ENCODE data around the gene PLA2G2F. TPM values are rescaled to one million over a fixed set of nuclear protein-coding genes. Genes with fewer than 3 reads are reported as not detected.

PLA2G2F gene
- total RNA-seq, 2 experiments from 2014 or later, result not detected

- POLR2A ChIA-PET, result no interaction called here
- CTCF ChIA-PET, result no interaction called here
Measured at GRCh38 chr1:20139776-20140612, 871 bp downstream of the PLA2G2F start.

DNA sequence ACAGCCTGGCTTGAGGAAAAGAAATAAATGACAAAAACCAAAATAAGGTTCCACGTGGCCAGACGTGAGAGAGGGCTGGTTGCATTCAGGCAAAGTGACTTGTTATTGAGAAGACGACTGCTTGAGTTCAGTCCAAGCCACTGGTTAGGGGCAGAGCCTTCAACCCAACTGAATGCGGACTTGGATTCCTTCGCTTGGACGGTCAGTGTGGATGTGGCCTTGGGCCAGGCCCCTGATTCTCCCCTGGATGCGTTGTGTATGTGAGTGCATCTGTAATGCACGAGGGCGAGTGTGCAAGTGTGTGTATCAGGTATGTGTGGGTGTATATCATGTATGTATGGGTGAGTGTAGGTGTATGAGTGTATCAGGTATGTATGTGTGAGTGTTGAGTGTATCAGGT is 1.9 kb downstream of the PLA2G2F start:
- ChIA-PET CTCF (no interaction called here), POLR2A (no interaction called here)

DNA sequence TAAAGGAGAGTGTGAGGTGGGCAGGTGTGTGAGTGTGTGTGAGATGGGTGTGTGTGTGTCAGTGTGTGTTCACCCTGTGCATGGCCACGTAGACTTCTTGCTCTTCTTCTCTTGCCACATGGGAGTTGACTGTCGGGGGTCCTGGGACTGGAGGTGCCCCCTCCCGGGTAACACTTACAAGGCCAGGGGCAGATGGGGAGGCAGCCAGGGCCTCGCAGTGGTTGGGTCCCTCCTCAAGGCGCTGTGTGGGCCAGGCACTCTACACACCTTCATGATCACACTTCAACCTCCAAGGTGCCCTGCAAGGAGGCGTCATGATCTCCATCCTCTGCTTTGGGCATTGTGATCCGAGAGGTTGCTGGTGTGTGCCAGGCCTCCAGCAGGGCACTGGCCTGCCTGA is 2.3 kb downstream of the PLA2G2F start:
- CTCF ChIA-PET, result no interaction called here
- POLR2A ChIA-PET, result no interaction called here

DNA sequence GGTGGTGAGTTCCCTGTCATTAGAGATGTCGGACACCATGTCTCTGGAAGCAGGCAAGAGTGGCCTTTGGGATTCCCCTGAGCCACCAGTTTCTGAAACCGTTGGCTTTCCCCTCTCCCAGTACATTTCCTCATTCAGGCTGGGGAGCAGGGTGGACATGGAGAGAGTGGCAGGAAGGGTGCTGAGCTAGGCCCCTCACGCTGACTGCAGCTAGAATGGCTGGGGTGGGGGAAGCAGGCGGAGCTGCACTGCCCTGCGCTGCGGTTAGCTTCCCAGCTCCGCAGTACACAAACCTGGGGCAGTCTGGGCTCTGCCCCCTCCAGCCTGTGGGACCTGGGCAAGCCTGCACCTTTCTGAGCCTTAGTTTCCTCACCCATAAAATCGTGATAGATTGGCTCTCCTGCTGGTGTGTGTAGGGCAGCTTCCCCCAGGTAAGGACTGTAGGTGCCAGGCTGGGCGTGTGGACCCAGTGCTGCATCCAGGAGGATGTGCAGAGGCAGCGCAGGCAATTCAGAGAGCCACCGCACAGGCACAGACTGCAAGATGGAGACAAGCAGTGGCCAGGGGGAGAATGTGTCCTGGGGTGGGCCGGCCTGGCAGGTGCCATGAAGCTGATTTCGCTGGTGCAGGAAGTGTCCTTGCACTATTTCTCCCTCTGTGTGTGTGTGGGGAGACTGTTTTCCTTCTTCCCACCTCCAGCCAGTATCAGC is 3.0 kb downstream of the PLA2G2F start:
- ChIA-PET POLR2A (no interaction called here), CTCF (no interaction called here)

GRCh38 chr1:20143318-20143717 is 4.2 kb downstream of the PLA2G2F start:
- CTCF ChIA-PET, result no interaction called here

DNA sequence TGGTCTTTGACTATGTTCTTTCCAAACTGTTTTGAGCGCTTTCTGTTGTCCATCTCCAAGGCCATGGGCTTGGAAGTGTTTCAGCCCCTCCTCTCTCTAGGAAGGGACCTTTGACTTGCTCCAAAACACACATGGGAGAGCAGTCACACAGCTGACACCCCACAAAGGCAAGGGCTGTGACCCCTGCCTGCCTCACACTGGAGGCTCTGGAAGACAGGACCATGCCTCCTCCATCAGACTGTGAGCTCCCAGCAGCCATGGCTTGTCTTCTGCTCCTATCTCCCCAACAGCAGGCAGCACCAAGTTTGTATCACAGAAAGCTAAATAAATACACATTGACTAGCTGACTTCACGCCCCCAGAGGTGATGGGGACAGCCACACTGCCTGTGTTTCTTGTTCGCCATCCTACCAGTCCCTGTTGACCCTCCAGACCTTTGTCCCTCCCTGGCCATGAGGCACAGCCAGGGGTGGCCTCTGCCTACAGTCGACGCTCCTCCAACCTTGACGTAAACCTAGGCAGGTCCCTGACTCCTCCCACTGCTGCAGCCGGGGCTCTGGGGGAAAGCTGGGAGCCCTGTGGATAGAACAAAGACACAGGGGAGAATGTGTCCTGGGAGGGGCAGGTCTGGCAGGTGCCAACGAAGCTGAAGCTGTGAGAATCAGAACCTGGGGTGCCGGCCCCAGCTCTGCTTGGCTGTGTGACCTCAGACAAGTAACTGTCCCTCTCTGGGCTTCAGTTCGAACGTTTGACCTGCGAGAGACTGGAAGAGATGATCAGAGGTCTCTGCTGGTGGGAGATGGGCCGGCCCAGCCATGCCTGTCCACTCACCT is 4.8 kb downstream of the PLA2G2F start:
- ChIA-PET CTCF (no interaction called here), POLR2A (no interaction called here)

More at GRCh38 chr1:20143318-20143717, 4.2 kb downstream of the PLA2G2F start:
- POLR2A ChIA-PET, result interaction anchor here (0.6 kb wide), 1 partner anchor 15 kb away, joined by 5 read pairs; no protein-coding TSS in a partner anchor

- ChIA-PET POLR2A (no interaction called here), CTCF (no interaction called here)
Measured at GRCh38 chr1:20147846-20148570, 8.9 kb downstream of the PLA2G2F start.

GRCh38 chr1:20148571-20149500 is 9.7 kb downstream of the PLA2G2F start:
- POLR2A ChIA-PET, result no interaction called here
- CTCF ChIA-PET, result no interaction called here

DNA sequence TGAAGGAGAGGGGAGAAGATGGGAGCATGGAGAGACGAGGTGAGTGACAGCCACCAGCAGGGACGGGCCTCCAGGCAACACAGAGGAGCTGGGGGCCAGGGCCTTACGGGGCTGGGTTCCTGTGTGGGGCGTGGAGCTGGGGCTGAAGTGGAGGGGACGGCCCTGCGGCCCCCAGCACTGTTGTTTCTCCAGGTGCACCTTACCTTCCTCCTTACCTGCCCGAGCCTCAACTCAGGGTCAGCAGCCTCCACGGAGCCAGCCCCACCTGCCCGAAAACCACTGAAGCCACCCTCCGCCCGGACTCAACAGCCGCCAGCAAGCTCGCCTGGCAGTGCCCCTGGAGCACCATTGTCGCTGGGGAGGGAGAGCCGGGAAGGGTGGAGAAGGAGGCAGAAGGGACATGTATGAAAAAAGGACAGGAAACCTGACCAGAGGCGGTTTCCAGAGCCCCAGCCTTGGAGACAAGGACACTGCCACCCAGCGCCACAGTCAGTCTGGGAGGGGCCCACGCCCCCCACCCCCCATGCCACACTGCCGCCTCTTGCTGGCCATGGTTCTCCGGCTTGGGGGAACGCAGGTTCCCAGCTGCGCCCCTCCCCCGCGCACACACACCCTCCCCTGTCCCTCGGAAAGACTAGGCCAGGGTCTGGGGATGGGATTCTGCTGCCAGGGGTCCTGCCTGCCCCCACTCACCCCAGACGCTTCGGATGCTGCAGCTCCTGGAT is 10.6 kb downstream of the PLA2G2F start:
- POLR2A ChIA-PET, result no interaction called here
- CTCF ChIA-PET, result interaction anchor here (1.3 kb wide), 1 partner anchor 63 kb away, joined by 3 read pairs; no protein-coding TSS in a partner anchor

DNA sequence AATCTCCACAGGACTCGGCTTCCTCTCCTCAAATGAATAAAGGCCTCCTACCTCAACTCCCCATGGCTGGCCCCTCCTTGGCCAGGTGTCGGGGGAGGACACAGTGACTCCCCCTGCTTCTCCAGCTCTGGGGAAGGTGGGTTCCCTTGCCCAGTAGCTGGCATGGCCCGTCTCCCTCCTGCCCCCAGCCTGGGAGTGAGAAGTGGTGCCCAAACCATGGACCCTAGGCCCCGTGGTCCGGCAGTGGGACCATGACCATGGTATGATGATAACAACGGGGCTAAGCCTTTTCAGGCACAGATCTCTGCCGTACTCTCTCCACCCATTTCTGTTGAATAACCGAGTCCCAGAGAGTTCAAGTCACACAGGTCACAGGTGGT is 11.2 kb downstream of the PLA2G2F start:
- POLR2A ChIA-PET, result no interaction called here
- CTCF ChIA-PET, result interaction anchor here (1.3 kb wide), 1 partner anchor 63 kb away, joined by 3 read pairs; no protein-coding TSS in a partner anchor

DNA sequence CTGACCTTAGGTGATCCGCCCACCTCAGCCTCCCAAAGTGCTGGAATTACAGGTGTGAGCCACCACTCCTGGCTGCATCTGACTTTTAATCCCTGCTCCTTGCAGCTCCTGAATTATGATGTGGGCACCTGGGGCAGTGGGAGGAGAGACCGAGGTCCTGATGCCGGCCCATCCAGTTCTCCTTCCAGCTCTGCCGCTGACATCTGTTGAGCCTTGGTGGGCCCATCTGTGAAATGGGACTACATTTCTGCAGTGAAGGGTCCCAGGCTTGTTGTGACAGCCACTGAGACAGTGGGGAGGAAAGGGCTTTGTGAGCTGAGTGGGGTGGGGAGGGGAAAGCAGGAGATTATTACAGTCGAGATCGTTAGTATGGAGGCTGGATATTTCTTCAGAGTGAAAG is 11.8 kb downstream of the PLA2G2F start:
- POLR2A ChIA-PET, result no interaction called here
- CTCF ChIA-PET, result interaction anchor here (1.3 to 2.3 kb wide), 2 partner anchors 62 to 343 kb away, joined by 3 to 6 read pairs; no protein-coding TSS in a partner anchor

GRCh38 chr1:20151906-20152598 is 12.9 kb downstream of the PLA2G2F start:
- ChIA-PET POLR2A (no interaction called here), CTCF (interaction anchor here (0.6 to 2.4 kb wide), 14 partner anchors 11 to 342 kb away, joined by 3 to 19 read pairs (median 4); no protein-coding TSS in a partner anchor)

DNA sequence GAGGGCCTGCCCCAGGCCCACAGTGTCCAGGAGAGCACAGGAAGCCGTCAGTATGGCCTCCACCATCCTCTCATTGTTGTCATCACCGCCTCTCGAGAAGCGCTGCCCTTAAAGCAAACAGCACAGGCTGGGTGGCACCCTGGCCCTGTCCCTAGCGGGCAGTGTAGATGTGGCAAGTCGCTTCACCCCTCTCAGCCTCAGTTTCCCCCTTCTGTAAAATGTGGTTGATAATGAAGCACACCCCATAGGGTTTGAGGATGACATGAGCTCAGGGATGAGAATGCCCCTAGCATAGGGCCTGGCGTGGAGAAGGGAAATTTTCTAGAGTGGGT is 13.4 kb downstream of the PLA2G2F start:
- ChIA-PET POLR2A (no interaction called here), CTCF (interaction anchor here (0.7 to 2.4 kb wide), 9 partner anchors 10 to 341 kb away, joined by 3 to 19 read pairs (median 4); no protein-coding TSS in a partner anchor)

DNA sequence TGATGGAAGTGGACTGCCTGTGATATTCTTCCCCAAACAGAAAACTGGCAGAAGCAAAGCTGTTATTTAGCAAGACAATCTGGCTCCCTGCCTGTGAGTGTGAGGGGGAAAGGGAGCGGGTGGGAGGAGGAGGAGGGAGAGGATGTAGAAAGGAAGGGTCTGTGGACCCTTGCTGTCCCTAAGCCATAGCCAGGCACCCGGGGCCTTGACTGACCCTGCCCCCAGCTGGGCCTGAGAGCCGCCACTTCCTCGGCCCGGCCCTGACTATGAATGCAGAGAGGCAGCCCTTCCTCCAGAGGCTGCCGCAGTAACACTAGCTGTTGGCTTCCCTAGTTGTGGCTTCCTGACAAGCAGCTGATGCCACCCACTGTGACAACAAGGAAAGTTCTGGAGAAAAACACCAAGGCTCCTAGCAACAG is 13.9 kb downstream of the PLA2G2F start:
- POLR2A ChIA-PET, result no interaction called here
- CTCF ChIA-PET, result interaction anchor here (0.7 to 2.4 kb wide), 7 partner anchors 178 to 341 kb away, joined by 3 to 19 read pairs (median 6); no protein-coding TSS in a partner anchor

- CTCF ChIA-PET, result interaction anchor here (1.1 kb wide), 1 partner anchor 237 kb away, joined by 3 read pairs; no protein-coding TSS in a partner anchor
- POLR2A ChIA-PET, result no interaction called here
Measured at GRCh38 chr1:20154301-20154831, 15.2 kb downstream of the PLA2G2F start.

GRCh38 chr1:20158358-20159070 is 19.4 kb downstream of the PLA2G2F start:
- POLR2A ChIA-PET, result no interaction called here
- CTCF ChIA-PET, result interaction anchor here (1.4 kb wide), 1 partner anchor 36 kb away, joined by 3 read pairs; no protein-coding TSS in a partner anchor

Measured in activated CD8-positive, alpha-beta memory T cell treated with anti-CD3 and anti-CD28 coated beads for 36 hours (primary cell).